ENCODE measurements around the gene PMS1. TPM values are rescaled to one million over a fixed set of nuclear protein-coding genes. Genes with fewer than 3 reads are reported as not detected.

Gene PMS1
- 28.0 and 38.6 TPM in 2 replicates for total RNA-seq

GRCh38 chr2:189783927-189784867 is at the start of gene PMS1, which contains the start of gene ORMDL1:
PMS1 (plus strand) TSS chr2:189784450; CDS start chr2:189791810, 7,360 bp downstream.
ORMDL1 (minus strand) TSS chr2:189784339; CDS start chr2:189782595, 1,744 bp downstream.

GRCh38 chr2:189762551-189763298 is 21.5 kb upstream of the PMS1 start, which contains the start of gene OSGEPL1:
OSGEPL1 (minus strand) TSS chr2:189762792; CDS start chr2:189761640, 1,152 bp downstream.

Other genes starting within 250 kb of the PMS1 start
- 5.9 and 107 TPM in 2 replicates for gene SLC40A1, start 203.7 kb upstream of the PMS1 start, total RNA-seq
- gene ASNSD1, start 123.0 kb upstream of the PMS1 start, total RNA-seq = 75.5 and 80.7 TPM in 2 replicates
- 5.4 and 9.0 TPM in 2 replicates for gene ANKAR, start 109.8 kb upstream of the PMS1 start, total RNA-seq
- gene OSGEPL1, start 21.7 kb upstream of the PMS1 start, total RNA-seq = 10.7 TPM in 2 replicates
- 45.2 and 69.9 TPM in 2 replicates for gene ORMDL1, start 111 bp upstream of the PMS1 start, total RNA-seq

Data from regular cardiac myocyte (primary cell).